HepG2 (cell line): ENCODE data around the gene PRKAR1B.

Source experiments
- CREM ChIP-seq, 2 experiments: sonication (generic) in 1 of 2; formaldehyde crosslinking in 1 of 2; IDR thresholded peaks; 2 replicates each; pipeline versions ENCODE4 v1.4.0 to v1.6.1; 2016 to 2020; ENCODE audit warnings: antibody characterized with exemption in 1 of 2, mild to moderate bottlenecking in 1 of 2, missing genetic modification reagents in 1 of 2
- EHMT2 ChIP-seq: fragments of 200-600 bp; sonication (generic); IDR thresholded peaks from 2 replicates; pipeline ENCODE4 v1.7.0; 2017; ENCODE audit warnings: antibody characterized with exemption, low read depth, low read length, borderline replicate concordance
- POLR2A ChIP-seq, 2 experiments: IDR thresholded peaks; 2 replicates each; pipeline ENCODE4 v1.6.1; 2011; ENCODE audit warnings: low read depth in 2 of 2, low read length in 2 of 2, mild to moderate bottlenecking in 1 of 2, moderate library complexity in 1 of 2; ENCODE audit not compliant: insufficient read depth in 1 of 2
- PREB ChIP-seq: sonication (generic); formaldehyde crosslinking; IDR thresholded peaks from 2 replicates; pipeline ENCODE4 v1.4.0; 2020; ENCODE audit warnings: missing genetic modification reagents
- SALL2 ChIP-seq: sonication (generic); formaldehyde crosslinking; IDR thresholded peaks from 2 replicates; pipeline ENCODE4 v1.8.1; 2023; ENCODE audit warnings: mild to moderate bottlenecking, missing genetic modification reagents, inconsistent platforms
- SP1 ChIP-seq, 2 experiments: fragments of 450-650 bp in 1 of 2; sonication (generic) in 1 of 2; formaldehyde crosslinking in 1 of 2; IDR thresholded peaks; 2 replicates each; pipeline versions ENCODE4 v1.4.0 to v1.6.1; 2016 to 2020; ENCODE audit warnings: missing genetic modification reagents in 1 of 2
- TF ChIP-seq, protein P1 (sequence below): fragments of 450-650 bp; IDR thresholded peaks from 2 replicates; pipeline ENCODE4 v1.6.1; 2017

DNA sequence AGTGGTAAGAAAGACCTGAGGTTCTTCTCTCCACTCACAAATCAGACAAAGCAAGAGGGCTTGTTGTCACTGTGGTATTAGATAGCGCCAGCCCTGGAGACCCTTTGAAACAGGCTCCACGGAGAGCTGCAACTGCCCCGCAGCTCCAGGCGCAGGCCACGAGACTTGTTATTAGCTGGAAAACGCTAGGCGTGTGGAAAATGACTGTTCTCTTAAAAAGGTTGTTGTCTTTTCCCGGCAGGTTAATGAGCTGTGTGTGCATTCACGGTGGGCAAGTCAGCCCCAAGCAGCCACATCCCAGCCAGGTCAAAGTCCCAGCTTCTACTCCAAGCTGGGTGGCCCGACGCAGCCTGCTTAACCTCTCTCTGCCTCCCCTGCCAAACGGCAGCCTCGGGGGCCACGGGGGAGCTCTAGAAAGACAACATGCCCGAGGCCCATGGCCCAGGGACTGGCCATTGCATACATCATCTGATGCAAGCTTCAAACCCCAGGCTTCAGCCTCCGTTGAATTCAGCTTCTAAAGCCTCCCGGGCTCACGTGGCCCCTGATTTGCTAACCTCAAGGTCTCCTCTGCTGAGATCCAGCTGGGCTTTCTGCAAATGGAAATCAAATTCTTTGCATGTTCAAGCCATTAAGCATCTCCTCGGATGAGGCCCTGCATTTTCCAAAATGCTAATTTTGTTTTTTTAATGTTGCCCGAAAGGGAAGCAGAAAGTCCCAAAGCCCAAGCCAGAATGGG lies 61.9 kb downstream of the PRKAR1B start:
- TF ChIP-seq CREM (IDR thresholded peaks at IDR 0.05) (no peak), CREM (CRISPR knock-in tag; IDR thresholded peaks at IDR 0.05) (no peak), EHMT2 (no peak), SALL2 (CRISPR knock-in tag) (no peak), POLR2A (IDR thresholded peaks at IDR 0.05; ENCODE audit: insufficient read depth in 1 of 2, low read depth in 2 of 2, low read length in 2 of 2) (no peak), PREB (no peak), SP1 (IDR thresholded peaks at IDR 0.05) (no peak), SP1 (CRISPR knock-in tag; IDR thresholded peaks at IDR 0.05) (no peak)
- TF ChIP-seq, protein P1, sequence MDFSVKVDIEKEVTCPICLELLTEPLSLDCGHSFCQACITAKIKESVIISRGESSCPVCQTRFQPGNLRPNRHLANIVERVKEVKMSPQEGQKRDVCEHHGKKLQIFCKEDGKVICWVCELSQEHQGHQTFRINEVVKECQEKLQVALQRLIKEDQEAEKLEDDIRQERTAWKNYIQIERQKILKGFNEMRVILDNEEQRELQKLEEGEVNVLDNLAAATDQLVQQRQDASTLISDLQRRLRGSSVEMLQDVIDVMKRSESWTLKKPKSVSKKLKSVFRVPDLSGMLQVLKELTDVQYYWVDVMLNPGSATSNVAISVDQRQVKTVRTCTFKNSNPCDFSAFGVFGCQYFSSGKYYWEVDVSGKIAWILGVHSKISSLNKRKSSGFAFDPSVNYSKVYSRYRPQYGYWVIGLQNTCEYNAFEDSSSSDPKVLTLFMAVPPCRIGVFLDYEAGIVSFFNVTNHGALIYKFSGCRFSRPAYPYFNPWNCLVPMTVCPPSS: no peak
